Testis (tissue), 3 donors: Measurements from ENCODE around the gene NRP1. TPM values are rescaled to one million over a fixed set of nuclear protein-coding genes. Genes with fewer than 3 reads are reported as not detected.

ENCODE experiments used
- DNase-seq: peaks from one replicate; pipeline ENCODE4 v3.0.0-alpha.2; 2019
- H3K27ac ChIP-seq, 2 donors: fragments of 200-600 bp; sonication (generic); one replicate each; pipeline ENCODE4 v1.5.1; 2019
- H3K27me3 ChIP-seq: fragments of 200-600 bp; sonication (generic); one replicate; pipeline ENCODE4 v1.5.1; 2019
- H3K36me3 ChIP-seq: fragments of 200-600 bp; sonication (generic); one replicate; pipeline ENCODE4 v1.5.1; 2017; ENCODE audit warnings: low read depth; ENCODE audit errors: missing control alignments
- H3K4me1 ChIP-seq: fragments of 200-600 bp; sonication (generic); one replicate; pipeline ENCODE4 v1.5.1; 2019
- H3K4me3 ChIP-seq, 2 donors: fragments of 200-600 bp; sonication (generic); one replicate each; pipeline ENCODE4 v1.5.1; 2017 to 2019
- H3K9me3 ChIP-seq: fragments of 200-600 bp; sonication (generic); one replicate; pipeline ENCODE4 v1.5.1; 2017
- POLR2A ChIP-seq: fragments of 450-650 bp; IDR thresholded peaks from one replicate; pipeline ENCODE4 v1.6.1; 2017; ENCODE audit warnings: antibody characterized with exemption, mild to moderate bottlenecking, moderate library complexity
- WGBS, 2 donors: methylation state at CpG; one replicate each; pipeline ENCODE4 v1.1.5; 2018; 5-methylcytosine and 5-hydroxymethylcytosine counted together
- intact Hi-C: fragments of 100-400 bp; cut with DNase I; formaldehyde crosslinking; loops from one replicate; pipeline ENCODE4 v1.15.1; 2023; ENCODE audit warnings: low total_unique reads
- polyA plus RNA-seq: library from polyadenylated mRNA; stranded (reverse); fragments of 350-450 nt; fragmentation: Illumina TruSeq; extraction: RNeasy Lipid Tissue Mini Kit (QIAGEN cat#74804); gene quantifications from one replicate; pipeline ENCODE4 v1.2.3, GENCODE V29; 2014; ENCODE audit warnings: low read depth, low replicate concordance; ENCODE audit not compliant: insufficient read depth
- total RNA-seq, 2 donors: library from RNA; depleted of rRNA; stranded (reverse); fragments of >200 nt; gene quantifications; one replicate each; pipeline ENCODE4 v1.2.3, GENCODE V29; 2016
- TF ChIP-seq, protein P1 (sequence below), 3 experiments: fragments of 450-650 bp in 2 of 3; fragments of 200-600 bp in 1 of 3; sonication (generic) in 1 of 3; IDR thresholded peaks; one replicate each; pipeline ENCODE4 v1.5.1; 2016 to 2019; ENCODE audit warnings: antibody characterized with exemption in 3 of 3, mild to moderate bottlenecking in 2 of 3, moderate library complexity in 1 of 3

Gene NRP1
- total and polyA plus RNA-seq, 3 donors from 2014 or later: 15.9 to 23.8 (median 17.1) TPM

DNA sequence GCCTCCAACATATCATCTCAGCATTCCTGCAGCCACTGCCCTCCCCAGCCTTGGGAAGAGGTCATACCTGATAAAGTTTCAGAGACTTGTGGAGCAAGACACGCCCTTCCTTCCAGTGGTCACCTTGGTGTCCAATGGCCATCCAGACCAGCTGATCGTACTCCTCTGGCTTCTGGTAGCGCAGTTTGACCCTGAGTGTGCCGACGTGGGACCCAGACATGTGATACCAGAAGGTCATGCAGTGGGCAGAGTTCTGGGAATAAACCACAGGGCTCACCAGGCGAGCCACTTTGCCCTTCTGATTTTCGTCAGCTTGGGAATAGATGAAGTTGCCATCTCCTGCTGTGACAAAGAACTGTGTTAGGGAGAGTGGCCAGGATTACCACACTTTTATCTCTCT lies 148.3 kb downstream of the NRP1 start:
- H3K36me3 ChIP-seq: no peaks in the 10 kb centered on the region
- DNase-seq: no peak

GRCh38 chr10:33183655-33184054 lies 150.8 kb downstream of the NRP1 start:
- Histone ChIP-seq H3K4me1 (peaks cover 5% of the 10 kb centered on the region), H3K4me3 (no peak overlapping the region), H3K36me3 (no peaks in the 10 kb centered on the region), H3K27ac (no peak overlapping the region), H3K27me3 (no peaks in the 10 kb centered on the region), H3K9me3 (no peaks in the 10 kb centered on the region)
- DNase-seq: no peak
- intact Hi-C loops: no loop called here
- TF ChIP-seq POLR2A: no peak
- TF ChIP-seq, protein P1, sequence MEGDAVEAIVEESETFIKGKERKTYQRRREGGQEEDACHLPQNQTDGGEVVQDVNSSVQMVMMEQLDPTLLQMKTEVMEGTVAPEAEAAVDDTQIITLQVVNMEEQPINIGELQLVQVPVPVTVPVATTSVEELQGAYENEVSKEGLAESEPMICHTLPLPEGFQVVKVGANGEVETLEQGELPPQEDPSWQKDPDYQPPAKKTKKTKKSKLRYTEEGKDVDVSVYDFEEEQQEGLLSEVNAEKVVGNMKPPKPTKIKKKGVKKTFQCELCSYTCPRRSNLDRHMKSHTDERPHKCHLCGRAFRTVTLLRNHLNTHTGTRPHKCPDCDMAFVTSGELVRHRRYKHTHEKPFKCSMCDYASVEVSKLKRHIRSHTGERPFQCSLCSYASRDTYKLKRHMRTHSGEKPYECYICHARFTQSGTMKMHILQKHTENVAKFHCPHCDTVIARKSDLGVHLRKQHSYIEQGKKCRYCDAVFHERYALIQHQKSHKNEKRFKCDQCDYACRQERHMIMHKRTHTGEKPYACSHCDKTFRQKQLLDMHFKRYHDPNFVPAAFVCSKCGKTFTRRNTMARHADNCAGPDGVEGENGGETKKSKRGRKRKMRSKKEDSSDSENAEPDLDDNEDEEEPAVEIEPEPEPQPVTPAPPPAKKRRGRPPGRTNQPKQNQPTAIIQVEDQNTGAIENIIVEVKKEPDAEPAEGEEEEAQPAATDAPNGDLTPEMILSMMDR (IDR thresholded peaks at IDR 0.05): no peak
- WGBS, 2 donors: 53 to 68% methylated on average over 1 of the region's 1 CpG

More for the DNA sequence above, 148.3 kb downstream of the NRP1 start:
- Histone ChIP-seq H3K4me1 (no peaks in the 10 kb centered on the region), H3K4me3 (no peak overlapping the region), H3K27me3 (no peaks in the 10 kb centered on the region), H3K9me3 (no peaks in the 10 kb centered on the region), H3K27ac (no peak overlapping the region)
- WGBS, 2 donors: 78 to 88% methylated on average over 7 of the region's 7 CpGs
- TF ChIP-seq, protein P1 (IDR thresholded peaks at IDR 0.05): no peak
- no peak for TF ChIP-seq POLR2A
- intact Hi-C loops: no loop called here

DNA sequence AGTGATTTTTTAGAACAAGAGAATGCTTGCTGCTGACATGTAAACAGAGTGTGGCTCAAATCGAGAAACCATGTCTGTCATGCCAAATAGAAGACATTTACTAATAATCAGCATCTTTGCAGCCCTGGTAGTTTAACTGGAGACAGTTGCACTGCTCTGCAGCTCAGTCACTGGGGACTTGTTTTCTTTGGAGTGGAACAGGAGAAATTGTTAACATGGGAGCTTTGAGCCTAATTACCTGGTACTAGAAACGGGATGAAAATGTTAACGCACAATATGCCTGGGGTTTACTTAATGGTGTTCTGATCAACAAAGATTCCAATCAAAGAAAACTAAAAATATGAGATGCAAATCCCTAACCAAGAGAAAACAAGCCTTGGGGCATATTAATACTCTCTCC lies 153.5 kb downstream of the NRP1 start:
- intact Hi-C loops: no loop called here
- no peak for DNase-seq
- TF ChIP-seq, protein P1 (IDR thresholded peaks at IDR 0.05): no peak
- no peak for TF ChIP-seq POLR2A
- no peak overlapping the region for H3K4me3 ChIP-seq
- H3K27me3 ChIP-seq: no peaks in the 10 kb centered on the region
- H3K4me1 ChIP-seq: peaks cover 5% of the 10 kb centered on the region
- no peak overlapping the region for H3K27ac ChIP-seq
- 64 to 70% methylated on average over 3 of the region's 3 CpGs for WGBS, 2 donors
- no peaks in the 10 kb centered on the region for H3K36me3 ChIP-seq
- H3K9me3 ChIP-seq: no peaks in the 10 kb centered on the region

- no peak for DNase-seq
- Histone ChIP-seq H3K4me1 (peaks cover 5% of the 10 kb centered on the region), H3K27me3 (no peaks in the 10 kb centered on the region), H3K4me3 (no peak overlapping the region), H3K27ac (no peak overlapping the region), H3K36me3 (no peaks in the 10 kb centered on the region), H3K9me3 (no peaks in the 10 kb centered on the region)
- TF ChIP-seq POLR2A: no peak
- TF ChIP-seq, protein P1 (IDR thresholded peaks at IDR 0.05): no peak
- 76 to 91% methylated on average over 5 of the region's 5 CpGs for WGBS, 2 donors
- intact Hi-C loops: no loop called here
These were observed 154.1 kb downstream of the NRP1 start for GRCh38 chr10:33180390-33180789.

- TF ChIP-seq POLR2A: no peak
- TF ChIP-seq, protein P1 (IDR thresholded peaks at IDR 0.05): no peak
- Histone ChIP-seq H3K4me1 (peaks cover 5% of the 10 kb centered on the region), H3K4me3 (no peak overlapping the region), H3K9me3 (no peaks in the 10 kb centered on the region), H3K36me3 (no peaks in the 10 kb centered on the region), H3K27ac (peak overlapping the region in 1 of 2 donors; percentile 57), H3K27me3 (no peaks in the 10 kb centered on the region)
- DNase-seq: no peak
- intact Hi-C loops: no loop called here
- WGBS, 2 donors: 50 to 59% methylated on average over 8 of the region's 8 CpGs
These were observed 155.4 kb downstream of the NRP1 start for GRCh38 chr10:33179067-33179466.
